Activated CD8-positive, alpha-beta memory T cell treated with anti-CD3 and anti-CD28 coated beads, Interleukin-2, amount 10 ng/mL, durations not matched to agents 7 days and 5 days (primary cell): ENCODE data around the gene SMARCD2. TPM values are rescaled to one million over a fixed set of nuclear protein-coding genes. Genes with fewer than 3 reads are reported as not detected.
"Not testable (repeated sequence)": the region's sequence is repeated elsewhere in the genome, so short reads cannot be mapped to it uniquely, and the experiment has no call there.

ENCODE experiments used
- ATAC-seq: fragments of 150-1000 bp; cut with Tn5 transposase; one replicate; pipeline ENCODE4 v1.10.0; 2021; ENCODE audit warnings: moderate library complexity
- CTCF ChIA-PET: fragments of 350-600 bp; sonication (Branson Sonifier 250); formaldehyde crosslinking; loops from one replicate; lab custom pipeline; 2021; ENCODE audit warnings: antibody characterized with exemption; lab: Charles Lee
- DNase-seq: peaks from one replicate; pipeline ENCODE4 v3.0.0-alpha.2; 2020
- H3K27ac Mint-ChIP-seq: one replicate; pipeline ENCODE4 v1.8.0; 2021; ENCODE audit warnings: mild to moderate bottlenecking, mixed read lengths
- H3K27me3 Mint-ChIP-seq: one replicate; pipeline ENCODE4 v1.8.0; 2021; ENCODE audit warnings: mixed read lengths
- H3K36me3 Mint-ChIP-seq: one replicate; pipeline ENCODE4 v1.8.0; 2021; ENCODE audit warnings: mild to moderate bottlenecking, mixed read lengths
- H3K4me1 Mint-ChIP-seq: one replicate; pipeline ENCODE4 v1.8.0; 2021; ENCODE audit warnings: mixed read lengths
- H3K4me3 Mint-ChIP-seq: one replicate; pipeline ENCODE4 v1.8.0; 2021; ENCODE audit warnings: mild to moderate bottlenecking, moderate library complexity, mixed read lengths
- H3K9me3 Mint-ChIP-seq: one replicate; pipeline ENCODE4 v1.8.0; 2022; ENCODE audit warnings: low read depth, mixed read lengths
- total RNA-seq, 2 experiments: library from RNA; stranded (reverse); gene quantifications; one replicate each; pipeline ENCODE4 v1.2.3, GENCODE V29; 2021

The SMARCD2 gene
- total RNA-seq, 2 experiments from 2014 or later = 137 to 151 TPM

GRCh38 chr17:63871646-63872365, 29.3 kb upstream of the SMARCD2 start:
- H3K27ac Mint-ChIP-seq, H3K36me3 Mint-ChIP-seq, H3K9me3 Mint-ChIP-seq, DNase-seq, ATAC-seq, CTCF ChIA-PET, H3K4me3 Mint-ChIP-seq, H3K4me1 Mint-ChIP-seq: not testable (repeated sequence)
- H3K27me3 Mint-ChIP-seq = peaks cover 21% of the 10 kb centered on the region

- peaks cover 24% of the 10 kb centered on the region for H3K27me3 Mint-ChIP-seq
- H3K4me1 Mint-ChIP-seq, ATAC-seq, H3K36me3 Mint-ChIP-seq, H3K4me3 Mint-ChIP-seq, DNase-seq, H3K27ac Mint-ChIP-seq, H3K9me3 Mint-ChIP-seq: not testable (repeated sequence)
- CTCF ChIA-PET = interaction anchor here (1.2 to 1.7 kb wide), 2 partner anchors 18 to 121 kb away, joined by 3 to 6 read pairs; no protein-coding TSS in a partner anchor
These were observed 27.8 kb upstream of the SMARCD2 start for GRCh38 chr17:63870292-63870665.

- H3K4me1 Mint-ChIP-seq, H3K4me3 Mint-ChIP-seq, DNase-seq, H3K27ac Mint-ChIP-seq, H3K36me3 Mint-ChIP-seq, ATAC-seq, H3K9me3 Mint-ChIP-seq: not testable (repeated sequence)
- peaks cover 24% of the 10 kb centered on the region for H3K27me3 Mint-ChIP-seq
- CTCF ChIA-PET = interaction anchor here (1.2 to 1.7 kb wide), 2 partner anchors 18 to 121 kb away, joined by 3 to 6 read pairs; no protein-coding TSS in a partner anchor
These were observed 27.2 kb upstream of the SMARCD2 start for GRCh38 chr17:63869491-63870291.

GRCh38 chr17:63866625-63867024, 24.1 kb upstream of the SMARCD2 start:
- CTCF ChIA-PET = interaction anchor here (0.7 to 5.3 kb wide), 19 partner anchors 9 to 293 kb away, joined by 3 to 34 read pairs (median 4); partner anchors contain the start of genes GH2 and ICAM2
- not testable (repeated sequence) for H3K36me3 Mint-ChIP-seq, H3K4me1 Mint-ChIP-seq, DNase-seq, ATAC-seq, H3K27ac Mint-ChIP-seq, H3K9me3 Mint-ChIP-seq, H3K4me3 Mint-ChIP-seq
- peaks cover 31% of the 10 kb centered on the region for H3K27me3 Mint-ChIP-seq

GRCh38 chr17:63859257-63859656, 16.8 kb upstream of the SMARCD2 start:
- DNase-seq (no peak), ATAC-seq (no peak)
- Mint-ChIP-seq H3K27ac (no peak overlapping the region), H3K4me3 (no peak overlapping the region), H3K36me3 (no peaks in the 10 kb centered on the region), H3K4me1 (no peaks in the 10 kb centered on the region), H3K27me3 (peaks cover 38% of the 10 kb centered on the region), H3K9me3 (no peaks in the 10 kb centered on the region)
- CTCF ChIA-PET = interaction anchor here (0.8 to 2.7 kb wide), 4 partner anchors 11 to 172 kb away, joined by 3 to 15 read pairs (median 6); partner anchors contain the start of gene GH2

GRCh38 chr17:63856425-63856824, 13.9 kb upstream of the SMARCD2 start:
- CTCF ChIA-PET = interaction anchor here (1.5 kb wide), 1 partner anchor 9 kb away, joined by 3 read pairs; no protein-coding TSS in a partner anchor

GRCh38 chr17:63855185-63855584, 12.7 kb upstream of the SMARCD2 start:
- CTCF ChIA-PET = interaction anchor here (0.7 to 1.7 kb wide), 4 partner anchors 8 to 13 kb away, joined by 3 to 9 read pairs (median 3); no protein-coding TSS in a partner anchor
- H3K9me3 Mint-ChIP-seq = no peaks in the 10 kb centered on the region
- ATAC-seq = no peak
- peaks cover 37% of the 10 kb centered on the region for H3K27me3 Mint-ChIP-seq
- DNase-seq = peak; percentile 14
- H3K27ac Mint-ChIP-seq = no peak overlapping the region
- no peak overlapping the region for H3K4me3 Mint-ChIP-seq
- no peaks in the 10 kb centered on the region for H3K36me3 Mint-ChIP-seq
- H3K4me1 Mint-ChIP-seq = no peaks in the 10 kb centered on the region

More at GRCh38 chr17:63856425-63856824, 13.9 kb upstream of the SMARCD2 start:
- not testable (repeated sequence) for H3K9me3 Mint-ChIP-seq, ATAC-seq, H3K4me1 Mint-ChIP-seq, H3K4me3 Mint-ChIP-seq, H3K27ac Mint-ChIP-seq, H3K36me3 Mint-ChIP-seq
- peak; percentile 19 for DNase-seq
- peaks cover 40% of the 10 kb centered on the region for H3K27me3 Mint-ChIP-seq

GRCh38 chr17:63854709-63855108, 12.2 kb upstream of the SMARCD2 start:
- CTCF ChIA-PET = interaction anchor here (0.7 to 1.7 kb wide), 3 partner anchors 11 to 13 kb away, joined by 3 to 9 read pairs (median 3); no protein-coding TSS in a partner anchor
- Mint-ChIP-seq H3K9me3 (no peaks in the 10 kb centered on the region), H3K27me3 (peaks cover 35% of the 10 kb centered on the region), H3K27ac (no peak overlapping the region), H3K36me3 (no peaks in the 10 kb centered on the region), H3K4me1 (peaks cover 3% of the 10 kb centered on the region), H3K4me3 (no peak overlapping the region)
- no peak for ATAC-seq
- peak; percentile 35 for DNase-seq

GRCh38 chr17:63853260-63853659, 10.8 kb upstream of the SMARCD2 start:
- Mint-ChIP-seq H3K4me1 (peaks cover 14% of the 10 kb centered on the region), H3K27ac (no peak overlapping the region)
- CTCF ChIA-PET = interaction anchor here (2.7 kb wide), 1 partner anchor 12 kb away, joined by 15 read pairs; no protein-coding TSS in a partner anchor

GRCh38 chr17:63850401-63850800, 7.9 kb upstream of the SMARCD2 start:
- peaks cover 6% of the 10 kb centered on the region for H3K9me3 Mint-ChIP-seq
- peak; percentile 36 for DNase-seq
- H3K4me1 Mint-ChIP-seq = peaks cover 21% of the 10 kb centered on the region
- CTCF ChIA-PET = interaction anchor here (0.9 to 2.7 kb wide), 2 partner anchors 15 to 35 kb away, joined by 4 to 15 read pairs; no protein-coding TSS in a partner anchor
- H3K4me3 Mint-ChIP-seq = no peak overlapping the region
- H3K27me3 Mint-ChIP-seq = peaks cover 21% of the 10 kb centered on the region
- no peak for ATAC-seq
- peaks cover 10% of the 10 kb centered on the region for H3K36me3 Mint-ChIP-seq
- H3K27ac Mint-ChIP-seq = no peak overlapping the region

More at GRCh38 chr17:63853260-63853659, 10.8 kb upstream of the SMARCD2 start:
- peak; percentile 15 for DNase-seq
- Mint-ChIP-seq H3K36me3 (peaks cover 3% of the 10 kb centered on the region), H3K4me3 (no peak overlapping the region), H3K9me3 (peaks cover 2% of the 10 kb centered on the region), H3K27me3 (peaks cover 28% of the 10 kb centered on the region)
- ATAC-seq = no peak

GRCh38 chr17:63848834-63849689, 6.6 kb upstream of the SMARCD2 start:
- peak; percentile 97 for ATAC-seq
- Mint-ChIP-seq H3K4me1 (peaks cover 24% of the 10 kb centered on the region), H3K27ac (peak overlapping the region; percentile 88), H3K27me3 (peaks cover 11% of the 10 kb centered on the region), H3K36me3 (peaks cover 10% of the 10 kb centered on the region), H3K9me3 (peaks cover 6% of the 10 kb centered on the region), H3K4me3 (peak overlapping the region; percentile 59)
- CTCF ChIA-PET = interaction anchor here (0.6 to 1.9 kb wide), 36 partner anchors 9 to 647 kb away, joined by 3 to 34 read pairs (median 4); partner anchors contain the start of genes CCDC47, CD79B, DDX42 and GH2
- DNase-seq = peak; percentile 96
